ENCODE data around the gene TRAF1.

The TRAF1 gene

DNA sequence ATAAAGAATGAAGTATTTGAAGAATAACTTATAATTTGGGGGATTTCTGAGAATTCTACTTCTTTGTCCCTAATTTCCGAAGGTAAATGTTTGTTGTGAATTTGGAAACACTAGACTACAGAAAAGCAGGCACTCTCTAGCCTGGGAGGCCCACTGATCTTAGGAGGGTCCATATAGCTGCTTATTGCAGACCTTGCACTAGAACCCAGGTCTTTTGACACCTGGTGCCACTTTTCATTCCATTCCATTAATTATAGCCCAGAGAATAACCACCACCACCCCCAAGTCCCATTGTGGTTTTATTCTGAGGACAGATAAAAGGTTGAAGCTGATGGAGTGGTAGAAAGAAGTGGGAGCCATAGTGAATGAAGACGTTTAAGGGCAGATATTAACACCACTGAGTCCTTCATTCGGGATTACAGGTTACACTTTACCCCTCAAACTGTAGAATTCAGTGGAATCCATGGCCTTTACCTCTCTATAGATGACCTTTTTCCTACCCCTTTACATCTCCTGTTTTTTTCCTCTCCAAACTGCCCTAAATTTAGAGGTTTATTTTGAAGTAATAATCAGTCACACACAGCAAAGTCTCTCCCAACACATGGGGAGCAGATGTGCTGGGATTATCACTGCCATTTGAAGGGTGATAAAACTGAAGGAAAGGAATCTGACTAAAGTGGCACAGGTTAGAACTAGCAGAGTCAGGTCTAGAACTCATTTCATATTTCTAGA, 71.8 kb downstream of the TRAF1 start:
- no peak for DNase-seq (ENCODE audit: low read depth, low spot score)
- POLR2A ChIA-PET, result no interaction called here
- TF ChIP-seq, protein P1, sequence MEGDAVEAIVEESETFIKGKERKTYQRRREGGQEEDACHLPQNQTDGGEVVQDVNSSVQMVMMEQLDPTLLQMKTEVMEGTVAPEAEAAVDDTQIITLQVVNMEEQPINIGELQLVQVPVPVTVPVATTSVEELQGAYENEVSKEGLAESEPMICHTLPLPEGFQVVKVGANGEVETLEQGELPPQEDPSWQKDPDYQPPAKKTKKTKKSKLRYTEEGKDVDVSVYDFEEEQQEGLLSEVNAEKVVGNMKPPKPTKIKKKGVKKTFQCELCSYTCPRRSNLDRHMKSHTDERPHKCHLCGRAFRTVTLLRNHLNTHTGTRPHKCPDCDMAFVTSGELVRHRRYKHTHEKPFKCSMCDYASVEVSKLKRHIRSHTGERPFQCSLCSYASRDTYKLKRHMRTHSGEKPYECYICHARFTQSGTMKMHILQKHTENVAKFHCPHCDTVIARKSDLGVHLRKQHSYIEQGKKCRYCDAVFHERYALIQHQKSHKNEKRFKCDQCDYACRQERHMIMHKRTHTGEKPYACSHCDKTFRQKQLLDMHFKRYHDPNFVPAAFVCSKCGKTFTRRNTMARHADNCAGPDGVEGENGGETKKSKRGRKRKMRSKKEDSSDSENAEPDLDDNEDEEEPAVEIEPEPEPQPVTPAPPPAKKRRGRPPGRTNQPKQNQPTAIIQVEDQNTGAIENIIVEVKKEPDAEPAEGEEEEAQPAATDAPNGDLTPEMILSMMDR (IDR thresholded peaks at IDR 0.05; ENCODE audit: insufficient read depth, low read length, missing control alignments), result no peak
- CTCF ChIA-PET, result interaction anchor here (1.3 to 2.1 kb wide), 2 partner anchors 14 to 99 kb away, joined by 4 to 7 read pairs; no protein-coding TSS in a partner anchor
- H3K4me3 ChIP-seq (ENCODE audit: low read depth, low read length), result no peak overlapping the region

DNA sequence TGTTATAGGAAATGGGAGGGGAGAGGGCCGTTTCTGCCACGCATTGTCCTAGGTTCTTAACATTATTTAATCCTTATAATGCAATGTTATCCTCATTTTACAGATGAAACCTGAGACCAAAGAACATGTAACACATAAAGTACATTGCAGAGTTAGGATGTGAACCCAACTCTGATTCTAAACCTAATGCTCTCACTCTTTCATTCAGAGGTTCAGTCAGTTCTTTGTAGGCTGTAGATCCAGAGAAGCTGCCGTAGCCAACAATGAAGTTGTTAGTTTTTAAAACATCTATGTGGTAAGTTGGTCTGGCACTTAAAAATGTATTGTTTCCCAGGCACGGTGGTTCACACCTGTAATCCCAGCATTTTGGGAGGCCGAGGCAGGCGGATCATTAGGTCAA, 73.4 kb downstream of the TRAF1 start:
- TF ChIP-seq, protein P1 (IDR thresholded peaks at IDR 0.05; ENCODE audit: insufficient read depth, low read length, missing control alignments), result no peak
- no peak overlapping the region for H3K4me3 ChIP-seq (ENCODE audit: low read depth, low read length)
- ChIA-PET CTCF (interaction anchor here (2.1 kb wide), 1 partner anchor 16 kb away, joined by 7 read pairs; no protein-coding TSS in a partner anchor), POLR2A (interaction anchor here (0.6 kb wide), 1 partner anchor 13 kb away, joined by 3 read pairs; no protein-coding TSS in a partner anchor)
- no peak for DNase-seq (ENCODE audit: low read depth, low spot score)

Measured in AG04449 (cell line).